GM12878 (cell line): Measurements from ENCODE around the gene SNPH. TPM values are rescaled to one million over a fixed set of nuclear protein-coding genes. Genes with fewer than 3 reads are reported as not detected.

Source experiments
- E2F4 ChIP-seq: IDR thresholded peaks from 2 replicates; pipeline ENCODE4 v1.6.1; 2012; ENCODE audit warnings: low read depth, low read length, improper control_type of control experiment
- EZH2 ChIP-seq: IDR thresholded peaks from 2 replicates; pipeline ENCODE4 v1.6.1; 2012; ENCODE audit warnings: low read depth, mild to moderate bottlenecking, control low read depth, inconsistent platforms, low read length, borderline replicate concordance; ENCODE audit not compliant: control insufficient read depth
- HSF1 ChIP-seq: fragments of 150-350 bp; IDR thresholded peaks from 2 replicates; pipeline ENCODE4 v1.6.1; 2014; ENCODE audit warnings: mild to moderate bottlenecking, low read depth, low read length
- RAD51 ChIP-seq: fragments of 450-650 bp; IDR thresholded peaks from 2 replicates; pipeline ENCODE4 v1.6.1; 2016; ENCODE audit warnings: moderate library complexity, mild to moderate bottlenecking, inconsistent platforms
- REST ChIP-seq: IDR thresholded peaks from 2 replicates; pipeline ENCODE4 v1.6.1; 2012; ENCODE audit warnings: mild to moderate bottlenecking, low read depth, low read length
- ZNF207 ChIP-seq: fragments of 450-650 bp; IDR thresholded peaks from 2 replicates; pipeline ENCODE4 v1.6.1; 2014; ENCODE audit warnings: antibody characterized with exemption, mild to moderate bottlenecking, borderline replicate concordance
- polyA plus RNA-seq, 11 experiments: library from polyadenylated mRNA; depleted of rRNA in 4 of 11; unstranded in 6 of 11; stranded (reverse) in 5 of 11; fragments of >200 nt; fragmentation: Nextera tagmentation in 4 of 11; fragmentation: Illumina TruSeq in 1 of 11; extraction: Ambion mirVana in 4 of 11; extraction: Trizol in 1 of 11; gene quantifications; 1 replicate in 1 of 11; 2 replicates in 10 of 11; pipeline versions ENCODE4 v1.2.1 to v1.2.3, GENCODE V29; 2011 to 2016; ENCODE audit warnings: inconsistent platforms in 2 of 11, missing spikeins in 2 of 11, low read depth in 1 of 11
- total RNA-seq, 4 experiments: library from RNA; depleted of rRNA in 3 of 4; stranded (reverse); fragments of >200 nt in 3 of 4; fragmentation: Illumina TruSeq in 1 of 4; extraction: Trizol in 1 of 4; gene quantifications; 2 replicates each; pipeline versions ENCODE4 v1.2.1 to v1.2.3, GENCODE V29; 2013 to 2021

SNPH gene
- total and polyA plus RNA-seq, 10 of the 15 experiments (the other 5 are each of a cell fraction or from before 2014, with no cell fraction given) = 0.02 to 0.45 (median 0.34) TPM; not detected in 2

- TF ChIP-seq REST = no peak
- no peak for TF ChIP-seq EZH2
- no peak for TF ChIP-seq RAD51
- TF ChIP-seq ZNF207 = no peak
- TF ChIP-seq E2F4 = no peak
- no peak for TF ChIP-seq HSF1
Measured at GRCh38 chr20:1269235-1269634, 3.1 kb downstream of the SNPH start (continued).
